CD4-positive, alpha-beta T cell treated with Interleukin-15 for 1 hour (primary cell): ENCODE data around the gene AMIGO2.

Experiments
- DNase-seq: peaks from one replicate; pipeline ENCODE4 v3.0.0-alpha.2; 2020

Gene AMIGO2

GRCh38 chr12:47097276-47097896 lies 17.6 kb upstream of the AMIGO2 start:
- DNase-seq = no peak

GRCh38 chr12:47095446-47096236 lies 15.9 kb upstream of the AMIGO2 start:
- no peak for DNase-seq

GRCh38 chr12:47094804-47095203 lies 15.0 kb upstream of the AMIGO2 start:
- DNase-seq = no peak

GRCh38 chr12:47091009-47091408 lies 11.2 kb upstream of the AMIGO2 start:
- no peak for DNase-seq

- DNase-seq = no peak
Measured at GRCh38 chr12:47088021-47088944, 8.5 kb upstream of the AMIGO2 start.

GRCh38 chr12:47087088-47087688 lies 7.4 kb upstream of the AMIGO2 start:
- DNase-seq = no peak

DNA sequence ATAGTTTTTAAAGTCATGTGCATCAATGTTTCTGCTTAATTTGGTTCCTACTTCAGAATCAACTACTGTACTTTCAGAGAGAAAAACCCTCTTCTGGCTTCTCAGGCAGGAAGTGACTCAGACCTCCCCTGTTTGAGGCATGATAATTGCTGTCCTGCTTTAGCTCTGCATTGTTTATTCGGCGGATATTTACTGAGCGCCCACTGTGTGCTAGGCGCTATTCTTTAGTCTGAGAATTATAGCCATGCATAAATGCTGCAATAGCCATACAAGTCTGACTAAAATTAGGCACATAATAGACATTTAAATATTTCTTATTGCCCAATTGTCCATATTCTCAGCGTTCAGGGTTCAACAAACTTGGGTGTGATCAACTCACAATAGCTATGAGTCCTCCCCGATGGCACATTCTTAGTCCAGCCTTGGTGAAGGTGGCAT lies 6.1 kb upstream of the AMIGO2 start:
- peak; percentile 36 for DNase-seq

GRCh38 chr12:47084172-47084571 lies 4.4 kb upstream of the AMIGO2 start:
- no peak for DNase-seq

DNA sequence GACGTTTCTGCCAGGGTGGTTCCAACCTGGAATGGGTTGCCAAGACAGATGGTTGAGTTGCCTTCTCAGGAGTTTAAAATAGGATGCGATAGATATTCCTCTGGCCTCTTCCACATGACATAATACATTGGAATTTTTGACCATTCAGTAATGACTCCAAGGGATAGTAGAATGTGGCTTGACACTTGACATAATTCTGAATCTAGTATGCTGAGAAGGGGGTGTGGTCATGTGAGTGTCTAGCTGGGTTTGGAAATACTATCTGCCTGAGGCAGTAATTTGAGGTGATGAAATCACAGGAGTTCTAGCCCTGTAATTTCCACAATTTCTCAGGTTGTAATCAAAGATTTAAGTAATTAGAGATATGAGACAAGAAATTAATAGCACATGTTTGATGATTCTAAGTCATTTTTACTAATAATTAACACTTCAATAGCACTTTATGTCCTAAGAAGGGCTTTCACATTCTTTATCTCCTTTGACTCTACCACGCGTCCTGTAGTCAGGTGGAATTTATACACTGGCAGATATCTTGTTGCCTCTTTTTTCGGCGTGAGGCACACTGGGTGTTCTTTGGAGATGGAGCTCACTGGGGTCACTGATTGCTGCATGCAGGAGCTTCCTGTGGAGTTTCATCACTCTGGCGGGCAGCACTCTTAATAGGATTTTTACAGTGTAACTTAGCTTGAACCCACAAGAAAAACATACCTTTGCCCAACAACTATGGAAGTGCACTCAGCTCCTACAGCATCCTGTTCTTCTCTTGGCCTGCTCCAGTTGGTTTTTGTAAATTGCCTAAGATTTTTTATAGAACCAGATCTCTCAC lies 3.2 kb upstream of the AMIGO2 start:
- DNase-seq = no peak

- DNase-seq = no peak
Measured at GRCh38 chr12:47082283-47082682, 2.5 kb upstream of the AMIGO2 start.

- peak; percentile 49 for DNase-seq
Measured at GRCh38 chr12:47080725-47081502, 1.2 kb upstream of the AMIGO2 start.

DNA sequence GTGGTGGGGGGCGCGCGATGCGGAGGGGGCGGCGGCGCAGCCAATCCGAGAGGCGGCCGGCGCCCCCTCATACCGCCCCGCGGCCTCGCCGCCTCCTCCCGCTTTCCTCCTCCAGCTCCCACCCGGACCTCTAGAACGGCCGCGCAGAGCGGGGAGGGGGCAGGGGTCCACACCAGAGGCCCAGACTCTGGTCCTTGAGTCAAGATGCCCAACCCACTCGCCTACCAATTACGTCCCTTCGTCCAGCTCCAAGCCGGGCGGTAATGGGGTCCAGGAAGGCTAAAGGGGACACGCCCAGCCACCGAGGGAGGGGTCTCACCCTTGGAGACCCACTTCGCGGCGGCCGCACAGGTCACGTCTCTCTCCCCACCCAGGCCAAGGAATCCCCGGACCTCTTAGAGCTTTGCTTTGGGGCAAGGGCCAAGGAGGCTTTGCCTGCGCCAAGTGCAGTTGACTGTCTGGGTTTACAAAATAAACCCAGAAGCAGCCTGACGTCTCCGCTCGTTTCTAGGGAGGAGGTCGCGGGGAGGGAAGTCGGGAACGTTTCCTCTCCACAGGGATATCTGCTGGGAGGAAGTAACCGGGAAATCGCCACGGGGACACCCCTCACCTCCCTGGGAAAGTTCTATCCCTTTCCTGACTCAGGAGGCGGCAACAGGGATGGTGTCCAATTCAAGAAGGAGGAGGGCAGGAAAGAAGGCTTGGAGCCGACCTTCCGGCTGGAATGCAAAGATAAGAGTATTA lies 394 bp upstream of the AMIGO2 start:
- DNase-seq = peak; percentile 19

DNA sequence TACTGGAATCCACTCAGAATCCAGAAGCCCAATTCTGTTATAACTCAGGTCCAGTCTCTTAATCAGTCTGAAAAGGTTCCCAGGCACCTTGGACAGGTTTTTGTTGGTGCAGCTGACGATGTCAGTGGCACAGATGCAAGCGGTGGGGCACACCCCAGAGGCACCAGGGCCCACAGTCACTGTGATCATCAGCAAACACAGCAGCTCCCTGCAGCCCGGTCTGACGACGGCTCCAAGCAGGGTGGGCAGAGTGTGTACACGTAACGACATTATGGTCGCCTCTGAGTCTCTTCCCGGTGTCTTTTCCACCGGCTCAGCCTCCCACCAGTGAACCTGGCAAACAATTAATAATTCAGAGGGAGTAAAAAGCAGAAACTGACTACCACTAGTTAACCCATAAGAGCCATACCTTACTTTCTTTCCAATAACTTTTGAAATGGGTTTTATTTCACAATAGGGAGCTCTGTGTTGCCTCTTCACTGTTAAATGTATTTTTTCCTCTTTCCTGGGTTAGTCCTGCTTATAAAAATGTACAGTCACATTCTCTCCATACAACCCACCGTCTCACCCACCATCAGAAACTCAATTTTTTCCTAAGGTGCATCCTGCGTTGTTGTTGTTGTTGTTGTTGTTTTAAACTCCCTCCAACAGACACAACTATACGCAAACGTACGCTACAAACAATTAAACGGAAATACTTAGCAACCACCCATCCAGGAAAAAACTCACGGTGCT lies 859 bp downstream of the AMIGO2 start:
- DNase-seq = peak; percentile 42

- no peak for DNase-seq
Measured at GRCh38 chr12:47078086-47078395, 1.7 kb downstream of the AMIGO2 start.

- no peak for DNase-seq
Measured at GRCh38 chr12:47077206-47078085, 2.3 kb downstream of the AMIGO2 start.

DNA sequence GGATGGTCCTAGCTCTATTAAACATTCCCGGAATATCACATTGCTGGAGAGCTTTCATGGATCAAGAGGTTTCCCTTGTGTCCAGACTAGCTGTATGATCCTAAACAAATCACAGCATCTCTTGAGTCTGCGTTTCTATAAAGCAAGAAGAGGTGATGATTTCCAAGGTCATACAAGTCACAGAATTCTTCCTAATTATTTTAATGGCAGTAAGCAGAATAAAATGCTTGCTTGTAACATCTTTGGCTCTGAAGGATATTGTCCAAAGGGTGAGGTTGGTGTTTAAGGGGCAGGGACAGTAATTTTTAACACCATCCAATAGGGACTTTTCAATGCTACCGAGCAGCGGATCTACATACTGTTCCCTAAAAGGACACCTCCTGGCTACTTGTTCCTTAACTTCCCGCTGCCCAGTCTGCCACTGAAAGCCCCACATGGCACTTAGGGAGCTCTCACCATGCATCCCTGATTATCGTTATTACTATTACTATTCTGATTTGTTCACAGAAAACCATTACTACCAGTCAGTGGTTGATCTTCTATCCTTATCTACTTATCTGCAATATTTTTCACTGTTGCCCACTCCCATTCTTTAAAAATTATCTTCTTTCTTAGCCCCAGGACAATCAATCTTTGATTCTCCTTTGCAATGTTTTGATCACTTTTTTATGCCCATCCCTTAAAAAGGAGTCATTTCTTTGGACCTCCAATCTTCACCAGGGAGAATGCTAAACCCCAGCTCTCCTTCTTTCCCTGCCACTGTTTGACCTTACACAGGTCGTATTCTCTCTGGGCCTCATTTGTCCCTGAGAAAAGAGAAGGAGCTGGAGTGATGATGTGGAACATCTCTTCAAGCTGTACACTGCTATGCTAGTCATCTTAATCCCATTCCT lies 4.3 kb downstream of the AMIGO2 start:
- no peak for DNase-seq

- no peak for DNase-seq
Measured at GRCh38 chr12:47074757-47075156, 5.0 kb downstream of the AMIGO2 start.

- DNase-seq = no peak
Measured at GRCh38 chr12:47073951-47074350, 5.8 kb downstream of the AMIGO2 start.
